SK-N-MC (cell line): ENCODE data around the gene PTK7.

ENCODE experiments used
- EZH2 ChIP-seq: fragments of 200-600 bp; sonication (generic); IDR thresholded peaks from one replicate; pipeline ENCODE4 v1.6.1; 2017; ENCODE audit warnings: antibody characterized with exemption
- FOXP2 ChIP-seq: optimal IDR thresholded peaks from 2 replicates; pipeline ENCODE3; 2011; ENCODE audit warnings: mild to moderate bottlenecking, moderate library complexity; ENCODE audit not compliant: insufficient read depth; ENCODE audit errors: extremely low read length, control extremely low read depth
- POLR2AphosphoS5 ChIP-seq: IDR thresholded peaks from 2 replicates; pipeline ENCODE4 v1.6.1; 2012; ENCODE audit warnings: mild to moderate bottlenecking, low read depth, low read length, borderline replicate concordance

DNA sequence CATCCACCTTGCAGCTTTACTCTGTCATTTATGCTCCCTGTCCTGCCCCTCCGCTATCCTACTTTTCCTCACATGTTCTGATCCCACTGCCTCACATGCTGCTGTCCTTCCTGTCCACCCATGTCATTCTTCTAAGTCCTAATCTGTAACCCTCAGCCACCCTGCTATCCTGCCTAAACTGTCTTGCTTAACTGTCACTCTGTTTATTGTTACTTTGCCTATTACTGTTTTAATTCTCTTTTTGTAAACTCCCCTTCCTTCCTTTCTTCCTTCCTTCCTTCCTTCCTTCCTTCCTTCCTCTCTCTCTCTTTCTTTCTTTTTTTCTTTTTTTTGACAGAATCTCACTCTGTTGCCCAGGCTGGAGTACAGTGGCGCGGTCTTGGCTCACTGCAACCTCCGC is 107.3 kb downstream of the PTK7 start:
- TF ChIP-seq EZH2 (no peak), POLR2AphosphoS5 (no peak), FOXP2 (no peak)
